ENCODE data around the gene LAPTM5.

GRCh38 chr1:30715886-30716285 lies 41.7 kb downstream of the LAPTM5 start:
- TF ChIP-seq RFX5 (IDR thresholded peaks at IDR 0.05; ENCODE audit: borderline replicate concordance, low read depth, low read length): no peak
- TF ChIP-seq CTCF (IDR thresholded peaks at IDR 0.05; ENCODE audit: control extremely low read depth in 1 of 3, insufficient read depth in 1 of 3, low read depth in 1 of 3, low read length in 3 of 3): no peak
- no peak for TF ChIP-seq RNF2 (IDR thresholded peaks at IDR 0.05; ENCODE audit: borderline replicate concordance, low read depth, low read length, missing control alignments, poor library complexity, severe bottlenecking)
- TF ChIP-seq POLR2AphosphoS5 (IDR thresholded peaks at IDR 0.05; ENCODE audit: low read depth, low read length): no peak
- no peak for TF ChIP-seq SIX5 (IDR thresholded peaks at IDR 0.05; ENCODE audit: low read depth, low read length)
- TF ChIP-seq HDAC2 (IDR thresholded peaks at IDR 0.05; ENCODE audit: borderline replicate concordance in 1 of 2, low read depth in 2 of 2, low read length in 2 of 2): no peak
- TF ChIP-seq PHF8 (conservative IDR thresholded peaks at IDR 0.05; ENCODE audit: low read depth, low read length): no peak
- no peak for TF ChIP-seq SAP30 (IDR thresholded peaks at IDR 0.05; ENCODE audit: insufficient read depth, insufficient replicate concordance, low read length)
